Transverse colon (tissue), 4 donors: ENCODE results near the gene CYP4F3. TPM values are rescaled to one million over a fixed set of nuclear protein-coding genes. Genes with fewer than 3 reads are reported as not detected.

Source experiments
- DNase-seq: peaks from one replicate; pipeline ENCODE4 v3.0.0-alpha.2; 2019
- H3K27ac ChIP-seq, 4 donors: fragments of 200-600 bp; sonication (generic); 2 replicates each; pipeline ENCODE4 v1.5.1; 2016 to 2018; ENCODE audit warnings: inconsistent platforms in 4 of 4
- H3K27me3 ChIP-seq: fragments of 200-600 bp; sonication (generic); 2 replicates; pipeline ENCODE4 v1.5.1; 2017; ENCODE audit warnings: inconsistent platforms
- H3K36me3 ChIP-seq, 4 donors: fragments of 200-600 bp; sonication (generic); 2 replicates each; pipeline ENCODE4 v1.5.1; 2017 to 2019; ENCODE audit warnings: inconsistent platforms in 4 of 4
- H3K4me1 ChIP-seq, 4 donors: fragments of 200-600 bp; sonication (generic); 2 replicates each; pipeline ENCODE4 v1.5.1; 2017 to 2020; ENCODE audit warnings: inconsistent platforms in 4 of 4
- H3K4me3 ChIP-seq, 4 donors: fragments of 200-600 bp; sonication (generic); 1 replicate in 1 of 4; 2 replicates in 3 of 4; pipeline versions ENCODE4 v1.5.1 to v1.6.1; 2017 to 2019; ENCODE audit warnings: inconsistent platforms in 4 of 4
- H3K9me3 ChIP-seq, 2 donors: fragments of 200-600 bp; sonication (generic); 2 replicates each; pipeline ENCODE4 v1.5.1; 2017 to 2019; ENCODE audit warnings: inconsistent platforms in 2 of 2
- EP300 ChIP-seq: sonication (generic); formaldehyde crosslinking; IDR thresholded peaks from one replicate; pipeline ENCODE4 v1.6.1; 2017; ENCODE audit warnings: antibody characterized with exemption, low read depth
- POLR2A ChIP-seq: fragments of 450-650 bp; IDR thresholded peaks from one replicate; pipeline ENCODE4 v1.6.1; 2016; ENCODE audit warnings: antibody characterized with exemption, mild to moderate bottlenecking, moderate library complexity
- POLR2AphosphoS5 ChIP-seq, 3 donors: sonication (generic); formaldehyde crosslinking; IDR thresholded peaks; one replicate each; pipeline ENCODE4 v1.6.1; 2016; ENCODE audit warnings: antibody characterized with exemption in 3 of 3
- WGBS, 2 donors: methylation state at CpG; one replicate each; pipeline ENCODE4 v1.1.5; 2018; ENCODE audit warnings: low coverage in 1 of 2; 5-methylcytosine and 5-hydroxymethylcytosine counted together
- in situ Hi-C, 4 donors: fragments of 200-750 bp; cut with MboI; loops; one replicate each; pipeline versions ENCODE4 v1.15.0 to v1.15.1; 2017; ENCODE audit warnings: low sequenced_read_pairs in 3 of 4, low pct_ligation_motif_present in 1 of 4, low pct_unique_long_range_greater_than_20kb in 1 of 4
- intact Hi-C: fragments of 100-400 bp; cut with DNase I; formaldehyde crosslinking; loops from one replicate; pipeline ENCODE4 v1.15.1; 2023; ENCODE audit warnings: low total_unique reads
- total RNA-seq, 4 donors: library from RNA; depleted of rRNA; stranded (reverse); fragments of >200 nt; gene quantifications; one replicate each; pipeline ENCODE4 v1.1.0, GENCODE V29; 2016
- TF ChIP-seq, protein P1 (sequence below), 5 experiments: fragments of 200-600 bp in 3 of 5; fragments of 450-650 bp in 2 of 5; sonication (generic) in 3 of 5; IDR thresholded peaks; 1 replicate in 2 of 5; 2 replicates in 3 of 5; pipeline ENCODE4 v1.5.1; 2016 to 2017; ENCODE audit warnings: antibody characterized with exemption in 5 of 5, inconsistent platforms in 3 of 5, mild to moderate bottlenecking in 2 of 5, moderate library complexity in 1 of 5

CYP4F3 gene
- total RNA-seq, 4 donors from 2014 or later, result 12.4 to 22.7 (median 16.2) TPM

GRCh38 chr19:15640904-15641597 is 354 bp downstream of the CYP4F3 start:
- 33 to 54% methylated on average over 2 to 12 of the region's 12 CpGs for WGBS, 2 donors
- in situ Hi-C loops (loop anchor here (25.0 kb wide), 2 partner anchors 171 to 546 kb away; partner anchors contain the start of genes AP1M1 (in 3 of the 4), FAM32A (in 3 of the 4) and OR10H1 (in 2 of the 4)), intact Hi-C loops (no loop called here)
- Histone ChIP-seq H3K36me3 (no peaks in the 10 kb centered on the region), H3K27ac (peak overlapping the region; percentile 83 to 88 (median 88)), H3K27me3 (no peaks in the 10 kb centered on the region), H3K4me1 (peaks cover 0 to 26% (median 20%) of the 10 kb centered on the region in 4 donors), H3K9me3 (no peaks in the 10 kb centered on the region), H3K4me3 (no peak overlapping the region)
- peak; percentile 48 for DNase-seq
- peak; percentile 20 for TF ChIP-seq POLR2A
- TF ChIP-seq EP300, result no peak

GRCh38 chr19:15641901-15642491 is 1.3 kb downstream of the CYP4F3 start:
- Histone ChIP-seq H3K36me3 (no peaks in the 10 kb centered on the region), H3K27ac (peak overlapping the region; percentile 83 to 88 (median 88)), H3K4me1 (peaks cover 0 to 26% (median 20%) of the 10 kb centered on the region in 4 donors), H3K9me3 (no peaks in the 10 kb centered on the region), H3K4me3 (no peak overlapping the region), H3K27me3 (no peaks in the 10 kb centered on the region)
- DNase-seq, result no peak
- TF ChIP-seq POLR2A, result no peak
- TF ChIP-seq POLR2AphosphoS5 (IDR thresholded peaks at IDR 0.05), result no peak
- TF ChIP-seq EP300, result no peak
- TF ChIP-seq, protein P1, sequence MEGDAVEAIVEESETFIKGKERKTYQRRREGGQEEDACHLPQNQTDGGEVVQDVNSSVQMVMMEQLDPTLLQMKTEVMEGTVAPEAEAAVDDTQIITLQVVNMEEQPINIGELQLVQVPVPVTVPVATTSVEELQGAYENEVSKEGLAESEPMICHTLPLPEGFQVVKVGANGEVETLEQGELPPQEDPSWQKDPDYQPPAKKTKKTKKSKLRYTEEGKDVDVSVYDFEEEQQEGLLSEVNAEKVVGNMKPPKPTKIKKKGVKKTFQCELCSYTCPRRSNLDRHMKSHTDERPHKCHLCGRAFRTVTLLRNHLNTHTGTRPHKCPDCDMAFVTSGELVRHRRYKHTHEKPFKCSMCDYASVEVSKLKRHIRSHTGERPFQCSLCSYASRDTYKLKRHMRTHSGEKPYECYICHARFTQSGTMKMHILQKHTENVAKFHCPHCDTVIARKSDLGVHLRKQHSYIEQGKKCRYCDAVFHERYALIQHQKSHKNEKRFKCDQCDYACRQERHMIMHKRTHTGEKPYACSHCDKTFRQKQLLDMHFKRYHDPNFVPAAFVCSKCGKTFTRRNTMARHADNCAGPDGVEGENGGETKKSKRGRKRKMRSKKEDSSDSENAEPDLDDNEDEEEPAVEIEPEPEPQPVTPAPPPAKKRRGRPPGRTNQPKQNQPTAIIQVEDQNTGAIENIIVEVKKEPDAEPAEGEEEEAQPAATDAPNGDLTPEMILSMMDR (IDR thresholded peaks at IDR 0.05), result no peak
- 65% methylated on average over 5 of the region's 5 CpGs; no CpG with 5 or more reads in 1 of the 2 donors for WGBS, 2 donors
- in situ Hi-C loops (loop anchor here (25.0 kb wide), 2 partner anchors 170 to 545 kb away; partner anchors contain the start of genes AP1M1 (in 3 of the 4), FAM32A (in 3 of the 4) and OR10H1 (in 2 of the 4)), intact Hi-C loops (no loop called here)

- Histone ChIP-seq H3K4me3 (no peak overlapping the region), H3K36me3 (no peaks in the 10 kb centered on the region), H3K9me3 (no peaks in the 10 kb centered on the region), H3K27ac (no peak overlapping the region), H3K27me3 (no peaks in the 10 kb centered on the region), H3K4me1 (peaks cover 0 to 26% (median 20%) of the 10 kb centered on the region in 4 donors)
- in situ Hi-C loops, result loop anchor here (25.0 kb wide), 2 partner anchors 169 to 544 kb away; partner anchors contain the start of genes AP1M1 (in 3 of the 4), FAM32A (in 3 of the 4) and OR10H1 (in 2 of the 4)
- DNase-seq, result no peak
- intact Hi-C loops, result no loop called here
- TF ChIP-seq EP300 (no peak), POLR2A (no peak), POLR2AphosphoS5 (IDR thresholded peaks at IDR 0.05) (no peak)
- TF ChIP-seq, protein P1 (IDR thresholded peaks at IDR 0.05), result no peak
Observed at GRCh38 chr19:15642807-15643206, 2.1 kb downstream of the CYP4F3 start.

DNA sequence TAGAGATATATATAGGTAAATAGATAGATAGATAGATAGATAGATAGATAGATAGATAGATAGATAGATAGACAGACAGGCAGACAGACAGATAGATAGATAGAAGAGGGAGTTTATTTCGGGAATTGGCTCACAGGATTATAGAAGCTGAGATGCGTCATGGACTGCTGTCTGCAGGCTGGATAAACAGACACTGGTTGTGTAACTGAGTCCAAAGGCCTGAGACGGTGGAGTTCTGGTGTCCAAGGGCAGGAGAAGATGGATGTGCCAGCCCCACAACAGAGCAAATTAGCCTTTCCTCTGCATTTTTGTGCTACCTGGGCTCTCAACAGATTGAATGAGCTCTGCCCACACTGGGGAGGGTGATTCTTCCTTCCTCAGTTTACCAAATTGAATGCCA is 2.7 kb downstream of the CYP4F3 start:
- no peak for DNase-seq
- Histone ChIP-seq H3K4me3 (no peak overlapping the region), H3K4me1 (peaks cover 0 to 26% (median 20%) of the 10 kb centered on the region in 4 donors), H3K27me3 (no peaks in the 10 kb centered on the region), H3K36me3 (no peaks in the 10 kb centered on the region), H3K27ac (no peak overlapping the region), H3K9me3 (no peaks in the 10 kb centered on the region)
- 69 to 92% methylated on average over 2 to 3 of the region's 3 CpGs for WGBS, 2 donors
- in situ Hi-C loops, result loop anchor here (25.0 kb wide), 2 partner anchors 169 to 544 kb away; partner anchors contain the start of genes AP1M1 (in 3 of the 4), FAM32A (in 3 of the 4) and OR10H1 (in 2 of the 4)
- intact Hi-C loops, result no loop called here
- TF ChIP-seq POLR2AphosphoS5 (IDR thresholded peaks at IDR 0.05), result no peak
- TF ChIP-seq POLR2A, result no peak
- no peak for TF ChIP-seq EP300
- TF ChIP-seq, protein P1 (IDR thresholded peaks at IDR 0.05), result no peak
